NB4 (cell line): ENCODE data around the gene DGKE.

Experiments
- MYC ChIP-seq: IDR thresholded peaks from 2 replicates; pipeline ENCODE4 v1.6.1; 2011; ENCODE audit warnings: low read depth, low read length
- TF ChIP-seq, protein P1 (sequence below): IDR thresholded peaks from one replicate; pipeline ENCODE4 v1.5.1; 2012; ENCODE audit warnings: low read depth, low read length

DNA sequence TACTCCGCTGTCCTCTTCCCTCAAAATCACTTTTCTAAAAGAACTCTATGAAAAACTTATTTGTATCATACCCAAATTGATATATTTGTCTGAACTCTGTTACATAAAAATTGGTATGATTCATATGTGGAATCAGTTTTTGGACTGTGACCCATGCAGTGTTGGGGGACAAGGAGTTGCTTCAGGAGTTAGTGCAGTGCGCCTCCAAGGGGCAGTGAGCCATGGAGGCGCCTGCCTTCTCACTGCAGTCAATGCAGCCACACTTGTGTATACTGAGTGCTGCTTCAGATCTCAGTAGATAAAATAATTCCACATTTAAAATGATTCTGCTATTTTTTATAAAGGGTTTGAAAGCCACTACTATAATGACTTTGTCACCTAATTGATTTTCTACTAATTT is 32.5 kb downstream of the DGKE start:
- TF ChIP-seq, protein P1, sequence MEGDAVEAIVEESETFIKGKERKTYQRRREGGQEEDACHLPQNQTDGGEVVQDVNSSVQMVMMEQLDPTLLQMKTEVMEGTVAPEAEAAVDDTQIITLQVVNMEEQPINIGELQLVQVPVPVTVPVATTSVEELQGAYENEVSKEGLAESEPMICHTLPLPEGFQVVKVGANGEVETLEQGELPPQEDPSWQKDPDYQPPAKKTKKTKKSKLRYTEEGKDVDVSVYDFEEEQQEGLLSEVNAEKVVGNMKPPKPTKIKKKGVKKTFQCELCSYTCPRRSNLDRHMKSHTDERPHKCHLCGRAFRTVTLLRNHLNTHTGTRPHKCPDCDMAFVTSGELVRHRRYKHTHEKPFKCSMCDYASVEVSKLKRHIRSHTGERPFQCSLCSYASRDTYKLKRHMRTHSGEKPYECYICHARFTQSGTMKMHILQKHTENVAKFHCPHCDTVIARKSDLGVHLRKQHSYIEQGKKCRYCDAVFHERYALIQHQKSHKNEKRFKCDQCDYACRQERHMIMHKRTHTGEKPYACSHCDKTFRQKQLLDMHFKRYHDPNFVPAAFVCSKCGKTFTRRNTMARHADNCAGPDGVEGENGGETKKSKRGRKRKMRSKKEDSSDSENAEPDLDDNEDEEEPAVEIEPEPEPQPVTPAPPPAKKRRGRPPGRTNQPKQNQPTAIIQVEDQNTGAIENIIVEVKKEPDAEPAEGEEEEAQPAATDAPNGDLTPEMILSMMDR, result no peak
- TF ChIP-seq MYC, result no peak
